Frontal cortex (tissue), 4 donors: ENCODE measurements around the gene PLOD2. TPM values are rescaled to one million over a fixed set of nuclear protein-coding genes. Genes with fewer than 3 reads are reported as not detected.
"Not testable (repeated sequence)": the region's sequence is repeated elsewhere in the genome, so short reads cannot be mapped to it uniquely, and the experiment has no call there.

Source experiments
- DNase-seq, 2 donors: peaks; one replicate each; pipeline ENCODE4 v3.0.0; 2012; ENCODE audit warnings: low spot score in 2 of 2
- FAIRE-seq: peaks from 2 replicates; lab custom pipeline; 2012; peaks lifted over from hg19 to GRCh38; lab: Jason Lieb, UNC
- total RNA-seq: library from RNA; depleted of rRNA; stranded (reverse); fragments of >200 nt; gene quantifications from one replicate; pipeline ENCODE4 v1.2.3, GENCODE V29; 2014
- donor health status: control.
- donor health status: control.
- donor health status: control.

Gene PLOD2
- total RNA-seq, 1 donor from 2014 or later = 14.7 TPM

DNA sequence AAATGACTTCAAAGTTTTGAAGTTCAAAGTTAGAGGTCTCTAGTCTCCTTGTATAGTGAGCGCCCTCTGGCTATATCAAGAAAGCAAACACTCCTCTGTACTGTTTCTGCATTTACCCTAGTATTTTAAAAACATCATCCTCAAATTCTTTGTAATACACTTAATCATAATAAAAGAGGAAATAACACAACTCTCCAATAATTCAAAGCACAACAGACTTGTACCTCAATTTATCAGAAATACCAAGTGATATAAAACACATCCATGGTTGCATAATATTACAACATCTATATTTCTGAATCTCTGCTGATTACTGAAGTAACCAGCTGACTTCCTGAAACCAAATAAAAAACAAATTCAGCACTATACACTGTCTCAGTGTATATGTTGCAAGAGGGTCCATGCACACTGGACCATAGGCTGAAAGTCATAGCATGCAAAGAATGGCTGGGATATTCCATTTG lies 12.5 kb downstream of the PLOD2 start:
- FAIRE-seq = no peak

GRCh38 chr3:146145642-146146041 lies 15.3 kb downstream of the PLOD2 start:
- DNase-seq (no peak), FAIRE-seq (no peak)

More for the DNA sequence above, 12.5 kb downstream of the PLOD2 start:
- no peak for DNase-seq

GRCh38 chr3:146142757-146143156 lies 18.2 kb downstream of the PLOD2 start:
- DNase-seq (no peak), FAIRE-seq (no peak)

GRCh38 chr3:146139586-146140110 lies 21.3 kb downstream of the PLOD2 start:
- DNase-seq (no peak), FAIRE-seq (no peak)

DNA sequence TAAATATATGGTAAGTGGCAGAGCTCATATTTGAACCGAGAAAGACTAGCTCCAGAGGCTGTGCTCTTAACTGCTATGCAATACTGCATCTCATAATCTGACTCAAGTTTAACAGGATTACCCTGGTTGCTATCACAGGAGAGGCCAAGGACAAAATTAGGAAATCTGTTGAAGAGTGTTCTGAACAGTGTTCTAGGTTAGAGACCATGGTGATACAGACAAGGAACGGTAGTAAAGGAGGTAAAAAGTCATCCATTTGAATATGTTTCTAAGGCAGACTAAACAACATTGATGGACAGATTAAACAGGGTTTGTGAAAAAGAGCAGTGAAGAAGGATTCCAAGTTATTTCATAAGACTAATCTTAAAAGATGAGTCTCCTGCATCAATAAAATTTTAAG lies 22.1 kb downstream of the PLOD2 start:
- FAIRE-seq = no peak
- no peak for DNase-seq

GRCh38 chr3:146136647-146137046 lies 24.3 kb downstream of the PLOD2 start:
- no peak for FAIRE-seq
- DNase-seq = no peak

DNA sequence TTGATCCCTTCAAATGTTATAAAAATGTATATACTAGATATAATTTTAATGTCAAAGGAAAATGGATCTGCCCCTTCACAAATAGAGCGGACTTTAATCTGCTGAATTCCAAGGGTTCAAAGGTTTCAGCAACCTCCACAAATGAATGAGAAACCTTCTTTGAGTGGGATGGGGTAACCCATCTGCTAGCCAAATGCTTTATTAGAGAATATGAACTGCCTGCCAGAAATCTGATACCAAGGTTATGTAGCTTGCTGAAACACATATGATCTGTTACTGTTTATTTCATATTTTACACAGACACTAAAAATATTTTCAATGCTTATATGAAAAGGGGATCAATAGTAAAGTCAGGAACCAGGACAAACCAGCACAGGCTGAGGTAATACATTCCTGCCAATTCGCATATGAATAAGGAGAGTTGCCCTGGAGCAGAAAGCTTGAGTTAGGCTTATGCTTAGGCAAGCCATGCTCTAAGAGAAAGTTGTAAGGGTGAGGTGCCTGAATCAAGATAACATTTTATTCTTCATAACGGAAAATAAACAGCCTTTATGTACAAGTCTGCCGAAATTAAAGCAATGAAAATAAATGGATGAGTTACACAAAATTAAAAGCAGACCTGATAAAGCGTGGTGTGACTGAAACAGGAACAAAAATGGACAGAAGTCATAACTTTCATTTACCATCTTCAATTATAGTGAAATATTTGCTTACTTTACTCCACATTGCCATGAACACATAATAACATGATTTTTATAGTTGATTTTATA lies 26.5 kb downstream of the PLOD2 start:
- FAIRE-seq = no peak
- no peak for DNase-seq

DNA sequence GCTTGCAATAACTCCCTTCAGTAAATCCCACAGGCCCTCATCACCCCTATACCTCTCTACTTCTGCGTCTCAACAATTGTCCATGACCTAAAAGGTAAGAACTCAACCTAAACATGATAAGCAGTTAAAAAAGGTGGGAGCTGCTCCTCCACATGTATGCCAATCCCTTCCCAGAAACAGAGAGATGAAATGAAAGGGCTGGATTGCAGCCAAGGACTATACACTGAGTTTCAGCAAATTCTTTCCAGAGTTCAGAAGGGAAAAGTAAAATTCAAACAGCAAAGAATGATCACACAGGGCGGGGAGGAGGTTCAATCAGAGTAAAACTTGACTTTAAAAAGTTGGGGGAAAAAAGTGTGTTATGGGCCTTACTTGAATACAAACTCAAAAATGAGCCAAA lies 27.5 kb downstream of the PLOD2 start:
- FAIRE-seq (no peak), DNase-seq (no peak)

DNA sequence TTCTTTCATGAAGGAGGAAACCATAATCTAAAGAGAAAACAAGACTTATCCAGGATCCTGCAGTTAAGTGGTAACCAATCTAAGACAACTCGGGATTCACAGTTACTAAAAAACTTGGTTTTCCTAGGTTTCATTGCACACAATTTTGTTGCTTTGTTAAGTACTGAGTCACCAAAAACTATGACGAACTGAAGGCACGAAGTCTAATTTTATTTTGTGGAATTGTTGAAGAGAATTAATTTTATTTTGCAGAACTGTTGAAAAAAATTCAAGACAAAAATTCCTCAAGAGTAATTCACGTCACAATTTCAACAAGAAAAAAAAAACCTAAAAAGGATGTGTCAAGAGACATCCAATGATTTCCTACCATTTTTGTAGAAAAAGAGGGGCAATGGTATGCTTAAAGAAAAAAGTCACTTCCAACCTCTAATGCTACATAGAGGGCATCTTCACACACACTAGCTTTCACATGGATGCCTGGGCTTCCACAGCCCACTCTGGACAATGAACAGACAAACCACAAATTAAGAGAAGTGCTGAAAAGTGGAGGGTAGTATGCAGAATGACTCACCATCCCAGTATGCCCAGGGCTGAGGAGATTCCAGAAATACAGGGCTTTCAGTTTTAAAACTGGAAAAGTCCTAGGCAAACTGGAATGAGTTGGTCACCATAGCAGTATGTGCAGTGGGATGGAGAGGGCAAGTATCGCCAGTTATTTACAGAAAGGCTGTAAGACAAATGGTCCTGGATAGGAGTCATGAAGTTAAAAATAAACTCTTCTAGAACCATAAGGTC lies 29.2 kb downstream of the PLOD2 start:
- FAIRE-seq = no peak
- DNase-seq = no peak

GRCh38 chr3:146130881-146131371 lies 30.1 kb downstream of the PLOD2 start:
- no peak for DNase-seq

GRCh38 chr3:146129750-146130149 lies 31.2 kb downstream of the PLOD2 start:
- DNase-seq = no peak
- no peak for FAIRE-seq

More at GRCh38 chr3:146130881-146131371, 30.1 kb downstream of the PLOD2 start:
- no peak for FAIRE-seq

GRCh38 chr3:146128939-146129338 lies 32.0 kb downstream of the PLOD2 start:
- DNase-seq (no peak), FAIRE-seq (no peak)

- FAIRE-seq = no peak
- DNase-seq = no peak
Measured at GRCh38 chr3:146128179-146128578, 32.8 kb downstream of the PLOD2 start.

GRCh38 chr3:146125951-146126350 lies 35.0 kb downstream of the PLOD2 start:
- no peak for FAIRE-seq
- DNase-seq = peak in 1 of 2 donors; percentile 5

- FAIRE-seq = peak; percentile 44
- DNase-seq = no peak
Measured at GRCh38 chr3:146124126-146124801, 36.7 kb downstream of the PLOD2 start.

GRCh38 chr3:146117406-146118285 lies 43.3 kb downstream of the PLOD2 start:
- no peak for DNase-seq
- FAIRE-seq = no peak

DNA sequence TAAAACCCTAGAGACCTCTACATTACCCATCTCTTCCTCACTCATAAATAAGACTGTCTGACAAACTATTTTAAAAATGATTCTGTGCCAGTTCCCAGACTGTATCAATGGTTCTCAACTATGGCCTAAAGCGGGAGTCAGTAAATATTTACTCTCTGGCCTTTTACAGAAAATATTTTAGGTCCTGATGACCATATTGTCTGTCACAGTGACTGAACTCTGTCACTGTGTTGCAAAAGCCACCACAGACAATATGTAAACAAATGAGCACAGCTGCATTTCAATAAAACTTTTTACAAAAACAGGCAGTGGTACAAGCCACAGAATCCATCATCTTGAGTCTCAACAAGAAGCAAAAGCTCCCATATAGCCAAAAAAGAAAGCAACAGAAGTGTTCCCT lies 45.4 kb downstream of the PLOD2 start:
- FAIRE-seq (no peak), DNase-seq (no peak)

GRCh38 chr3:146113804-146114203 lies 47.2 kb downstream of the PLOD2 start:
- DNase-seq, FAIRE-seq: not testable (repeated sequence)

GRCh38 chr3:146111337-146111736 lies 49.6 kb downstream of the PLOD2 start:
- DNase-seq (no peak), FAIRE-seq (no peak)
